Lower leg skin (tissue), 3 donors: Measurements from ENCODE around the gene CHST8.

Experiments
- CTCF ChIP-seq, 3 donors: fragments of 450-650 bp; IDR thresholded peaks; one replicate each; pipeline ENCODE4 v1.5.1; 2016; ENCODE audit warnings: antibody characterized with exemption in 3 of 3, mild to moderate bottlenecking in 3 of 3, moderate library complexity in 2 of 3
- POLR2A ChIP-seq, 2 donors: fragments of 450-650 bp; IDR thresholded peaks; one replicate each; pipeline ENCODE4 v1.6.1; 2016 to 2017; ENCODE audit warnings: antibody characterized with exemption in 2 of 2, mild to moderate bottlenecking in 1 of 2, moderate library complexity in 1 of 2

- TF ChIP-seq CTCF (IDR thresholded peaks at IDR 0.05) (no peak), POLR2A (IDR thresholded peaks at IDR 0.05) (no peak)
Observed at GRCh38 chr19:33669376-33669775, 47.6 kb downstream of the CHST8 start.
